DMS153 (cell line): ENCODE results near the gene VCL.
"Not testable (repeated sequence)": the region's sequence is repeated elsewhere in the genome, so short reads cannot be mapped to it uniquely, and the experiment has no call there.

Source experiments
- DNase-seq: peaks from one replicate; lab custom pipeline; 2025; lab: John Stamatoyannopoulos, UW

The VCL gene

DNA sequence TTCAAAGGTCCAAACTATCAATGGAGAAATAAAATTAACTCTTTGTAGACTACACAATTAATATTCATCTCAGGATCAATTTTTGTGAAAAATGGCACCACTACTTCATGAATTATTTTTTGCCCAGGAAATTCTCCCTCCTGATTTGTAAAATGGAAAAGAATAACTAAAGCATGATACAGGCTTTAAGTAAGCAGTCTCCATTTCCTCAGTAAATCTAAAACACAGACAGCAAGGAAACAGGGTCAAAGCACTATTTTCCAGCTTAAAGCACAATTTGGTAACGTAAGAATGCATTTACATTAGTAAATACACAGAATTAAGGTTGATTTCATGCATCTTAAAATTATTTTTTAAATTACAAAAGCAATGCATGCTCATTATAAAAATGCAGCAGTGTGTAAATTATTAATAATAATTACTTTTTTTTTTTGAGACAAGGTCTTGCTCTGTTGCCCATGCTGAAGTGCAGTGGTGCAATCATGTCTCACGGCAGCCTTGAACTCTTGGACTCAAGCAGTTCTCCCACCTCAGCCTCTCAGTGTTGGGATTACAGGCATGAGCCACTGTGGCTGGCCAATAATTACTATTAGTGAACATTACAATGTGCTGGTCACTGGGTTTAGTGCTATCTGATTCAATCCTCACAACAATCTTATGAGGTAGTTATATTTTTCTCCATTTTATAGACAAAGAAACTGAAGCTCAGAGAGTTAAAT is 26.1 kb upstream of the VCL start:
- no peak for DNase-seq

- DNase-seq, result no peak
Measured at GRCh38 chr10:73973427-73973826, 24.5 kb upstream of the VCL start.

DNA sequence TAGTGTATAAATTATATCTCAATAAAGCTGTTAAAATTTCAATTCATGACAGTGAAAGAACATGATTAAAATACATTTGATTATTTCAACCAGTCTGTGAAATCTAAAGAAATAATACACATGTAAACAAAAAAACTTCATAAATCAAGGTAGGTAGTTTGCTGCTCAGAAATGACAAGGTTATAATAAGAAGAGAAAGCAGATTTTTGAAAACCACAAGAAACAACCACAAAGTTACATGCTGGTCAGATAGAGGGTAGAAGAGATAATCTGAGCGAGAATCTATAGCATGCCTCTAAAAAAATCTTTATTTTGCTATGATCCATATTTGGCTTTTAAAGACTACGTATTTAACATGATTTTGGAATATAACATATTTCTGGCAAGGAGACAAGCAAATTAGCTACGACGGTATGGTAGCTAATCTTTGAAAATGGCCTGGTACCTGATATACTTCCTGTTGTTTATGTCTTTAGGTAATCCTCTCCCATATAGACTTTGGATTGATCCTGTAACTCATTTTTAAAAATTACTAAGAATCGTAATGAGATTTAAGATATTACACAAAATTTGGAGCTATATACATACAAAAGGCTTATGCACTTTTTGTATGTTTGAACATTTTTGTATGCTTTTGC is 23.5 kb upstream of the VCL start:
- DNase-seq, result no peak

DNA sequence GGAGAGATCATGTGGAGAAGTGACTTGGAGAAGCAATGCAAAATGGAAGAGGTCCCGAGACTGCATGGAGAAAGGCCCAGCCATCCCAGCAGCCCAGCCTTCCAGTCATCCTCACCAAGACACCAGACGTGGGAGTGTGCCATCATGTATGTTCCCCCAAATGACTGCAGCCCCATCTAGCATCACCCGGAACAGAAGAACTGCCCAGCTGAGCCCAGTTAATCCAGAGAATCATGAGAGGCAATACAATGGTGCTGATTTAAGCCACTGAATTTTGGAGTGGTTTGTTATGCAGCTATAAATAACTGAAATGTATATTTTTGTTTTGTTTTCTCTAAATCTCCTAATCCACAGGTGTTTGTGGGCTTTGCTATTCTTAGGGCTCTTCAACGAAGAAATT is 22.5 kb upstream of the VCL start:
- DNase-seq, result no peak

- DNase-seq, result no peak
Measured at GRCh38 chr10:73979141-73979808, 18.6 kb upstream of the VCL start.

DNA sequence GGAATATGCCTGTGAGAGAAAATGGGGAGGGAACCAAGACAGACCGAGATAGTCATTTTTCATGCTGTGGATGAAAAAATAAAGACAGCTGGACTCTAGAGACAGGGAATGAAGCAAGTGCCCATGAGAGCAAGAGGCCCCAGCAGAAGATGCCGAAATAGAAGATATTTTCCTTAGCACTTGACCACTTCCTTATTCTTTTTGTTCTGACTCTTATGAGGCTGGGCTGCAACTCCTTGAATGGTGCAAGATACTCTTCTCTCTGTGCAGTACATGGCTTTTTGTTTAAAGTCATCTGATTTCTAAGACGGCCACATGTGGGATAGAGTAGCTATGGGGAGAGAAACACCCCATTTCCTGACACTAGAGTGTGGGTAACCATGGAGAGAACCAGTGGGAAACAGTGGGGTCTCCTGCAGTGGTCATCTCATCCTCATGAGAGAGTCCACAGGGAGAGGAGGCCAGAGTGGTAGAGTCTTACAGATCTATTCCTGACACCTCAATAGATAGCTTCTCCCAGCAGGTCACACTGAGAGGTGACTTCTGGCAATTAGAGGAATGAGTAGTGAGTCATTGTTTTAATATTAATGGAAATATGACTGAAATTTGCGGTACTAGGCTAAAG is 18.0 kb upstream of the VCL start:
- DNase-seq, result no peak

DNA sequence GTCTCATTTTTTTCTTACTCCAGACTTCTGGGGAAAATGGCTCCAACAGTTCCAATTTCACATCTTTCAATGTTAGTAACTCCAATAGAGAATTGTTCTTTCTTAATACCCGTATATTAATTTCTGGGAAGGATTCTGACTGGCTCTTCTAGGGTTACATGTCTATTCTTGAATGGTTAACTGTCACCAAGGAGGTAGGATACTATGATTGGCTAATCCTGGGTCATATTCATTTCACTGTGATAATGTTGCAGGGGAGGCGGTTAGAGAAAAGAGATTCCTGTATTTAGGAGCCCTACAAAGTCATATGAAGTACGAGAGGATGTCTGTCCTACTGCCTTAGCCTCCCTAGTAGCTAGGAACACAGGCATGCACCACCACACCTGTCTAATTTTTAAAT is 16.1 kb upstream of the VCL start:
- DNase-seq, result no peak

- DNase-seq, result no peak
Measured at GRCh38 chr10:73983096-73984047, 14.5 kb upstream of the VCL start.

DNA sequence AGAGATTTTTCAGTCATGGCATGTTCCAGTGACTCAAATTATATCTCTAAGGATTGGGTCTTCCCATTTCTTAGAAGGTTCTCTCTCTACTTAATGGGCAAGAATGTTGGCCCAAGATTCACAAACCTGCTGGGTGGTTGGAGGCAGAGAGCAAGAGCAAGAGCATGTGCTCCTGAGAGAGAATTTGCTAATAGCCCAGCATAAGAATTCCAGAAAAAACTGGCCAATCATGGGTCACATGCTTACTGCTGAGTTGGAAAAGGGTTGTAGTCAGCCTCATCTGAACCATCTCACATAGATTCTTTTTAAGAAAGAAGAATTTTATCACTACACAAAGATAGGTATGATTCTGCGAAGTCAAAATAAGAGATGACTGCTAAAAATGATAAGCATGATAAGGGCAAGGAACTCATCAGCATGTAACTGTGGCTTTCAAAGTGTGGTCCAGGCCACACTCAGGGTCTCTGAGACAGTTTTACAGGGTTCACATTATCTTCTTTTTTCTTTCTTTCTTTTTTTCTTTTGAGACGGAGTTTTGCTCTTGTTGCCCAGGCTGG is 8.2 kb upstream of the VCL start:
- DNase-seq, result no peak

GRCh38 chr10:73991203-73991883 is 6.6 kb upstream of the VCL start:
- DNase-seq, result no peak

DNA sequence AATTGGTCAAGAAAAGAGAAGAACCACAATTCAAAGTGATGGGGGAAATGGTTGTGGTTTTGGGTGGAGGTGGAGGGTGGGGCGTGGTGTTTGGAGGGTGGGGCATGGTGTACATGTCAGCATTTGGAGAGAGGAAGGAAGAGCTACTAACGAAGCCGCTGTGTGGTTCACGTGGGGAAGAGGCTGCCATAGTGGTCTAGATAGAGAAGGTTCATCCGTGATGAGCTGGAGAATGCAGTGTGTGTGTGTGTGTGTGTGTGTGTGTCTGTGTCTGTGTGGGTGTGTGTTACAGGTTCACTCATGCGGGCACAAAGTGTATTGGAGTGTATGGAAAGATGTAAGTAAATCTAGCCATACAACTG is 6.1 kb upstream of the VCL start:
- no peak for DNase-seq

DNA sequence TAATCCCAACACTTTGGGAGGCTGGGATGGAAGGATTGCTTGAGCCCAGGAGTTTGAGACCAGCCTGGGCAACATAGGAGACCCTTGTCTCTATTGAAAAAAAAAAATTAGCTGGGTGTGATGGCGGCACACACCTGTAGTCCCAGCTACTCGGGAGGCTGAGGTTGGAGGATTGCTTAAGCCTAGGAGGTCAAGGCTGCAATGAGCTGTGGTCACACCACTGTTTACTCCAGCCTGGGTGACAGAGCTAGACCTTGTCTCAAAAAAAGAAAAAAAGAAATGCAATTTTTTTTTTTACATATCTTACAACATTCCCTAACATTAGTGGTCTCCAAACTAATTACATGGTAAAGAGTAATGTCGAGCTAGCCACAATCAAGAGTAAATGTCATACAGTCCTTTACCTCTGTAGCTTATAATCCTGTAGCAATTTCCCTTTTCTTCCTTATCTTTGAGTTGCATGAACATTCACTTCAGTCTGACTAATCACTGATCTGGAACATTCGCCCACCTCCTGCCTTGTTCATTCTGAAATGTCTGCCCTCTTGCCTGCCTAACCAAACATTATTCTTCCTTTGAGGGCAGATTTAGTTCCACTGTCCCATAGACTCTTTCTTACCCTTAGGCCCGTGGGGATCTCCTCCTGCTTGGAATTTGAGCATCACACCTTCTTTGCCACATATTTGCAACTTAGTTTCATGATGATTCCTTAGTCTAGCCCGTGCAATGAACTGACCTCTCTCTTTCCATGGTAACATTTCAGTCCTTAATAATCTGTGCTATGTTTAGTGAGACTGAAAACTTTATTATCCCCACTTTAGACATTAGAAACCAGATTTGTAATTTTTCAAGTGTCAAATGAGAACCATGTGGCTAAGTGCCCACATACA is 4.8 kb upstream of the VCL start:
- DNase-seq, result no peak

- DNase-seq, result no peak
Measured at GRCh38 chr10:73995035-73995358, 2.9 kb upstream of the VCL start.

GRCh38 chr10:73997461-73997786 is 492 bp upstream of the VCL start:
- DNase-seq, result no peak

DNA sequence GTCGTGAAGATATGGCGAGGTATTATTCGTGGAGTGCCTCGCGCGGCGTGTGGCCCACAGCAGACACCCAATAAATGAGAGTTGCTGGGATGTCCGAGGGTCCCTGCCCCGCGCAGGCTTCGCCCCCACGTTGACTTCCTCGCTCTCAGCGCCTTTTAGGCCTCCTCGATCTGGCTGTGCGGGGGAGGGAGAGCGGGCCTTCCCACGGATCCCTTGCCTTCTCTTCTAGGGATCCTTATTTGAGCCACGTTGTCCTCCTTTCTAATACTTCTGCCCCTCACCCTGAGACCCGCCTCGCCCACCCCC is 660 bp downstream of the VCL start:
- DNase-seq, result no peak

- DNase-seq, result no peak
Measured at GRCh38 chr10:73998929-73999691, 1.2 kb downstream of the VCL start.

DNA sequence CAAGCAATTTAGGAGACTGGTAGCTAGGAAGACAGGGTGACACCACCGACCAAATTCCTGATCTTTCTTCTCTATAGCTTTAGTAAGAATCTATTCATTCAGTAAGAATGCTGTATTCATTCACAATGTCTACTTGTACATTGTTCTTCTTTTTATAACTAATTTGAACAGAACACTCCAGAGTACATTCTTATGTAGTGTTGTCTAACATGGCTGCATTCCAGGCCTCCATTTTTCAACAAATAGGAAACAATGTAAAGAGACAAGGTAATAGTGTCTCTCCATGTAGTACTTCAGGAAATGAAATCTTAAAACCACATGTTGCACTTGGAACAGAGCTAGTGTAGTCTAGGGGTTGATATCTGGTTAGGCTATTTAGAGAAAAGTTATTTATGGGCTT is 1.8 kb downstream of the VCL start:
- no peak for DNase-seq

GRCh38 chr10:74000244-74000643 is 2.3 kb downstream of the VCL start:
- DNase-seq, result not testable (repeated sequence)

GRCh38 chr10:74000892-74001669 is 3.2 kb downstream of the VCL start:
- DNase-seq, result no peak
